Activated CD8-positive, alpha-beta memory T cell treated with anti-CD3 and anti-CD28 coated beads for 4 hours (primary cell): ENCODE measurements around the gene MFSD6.
"Not testable (repeated sequence)": the region's sequence is repeated elsewhere in the genome, so short reads cannot be mapped to it uniquely, and the experiment has no call there.

Experiments used
- DNase-seq, 2 donors: peaks; one replicate each; pipeline ENCODE4 v3.0.0-alpha.2; 2020; ENCODE audit warnings: low read depth in 2 of 2

Gene MFSD6

DNA sequence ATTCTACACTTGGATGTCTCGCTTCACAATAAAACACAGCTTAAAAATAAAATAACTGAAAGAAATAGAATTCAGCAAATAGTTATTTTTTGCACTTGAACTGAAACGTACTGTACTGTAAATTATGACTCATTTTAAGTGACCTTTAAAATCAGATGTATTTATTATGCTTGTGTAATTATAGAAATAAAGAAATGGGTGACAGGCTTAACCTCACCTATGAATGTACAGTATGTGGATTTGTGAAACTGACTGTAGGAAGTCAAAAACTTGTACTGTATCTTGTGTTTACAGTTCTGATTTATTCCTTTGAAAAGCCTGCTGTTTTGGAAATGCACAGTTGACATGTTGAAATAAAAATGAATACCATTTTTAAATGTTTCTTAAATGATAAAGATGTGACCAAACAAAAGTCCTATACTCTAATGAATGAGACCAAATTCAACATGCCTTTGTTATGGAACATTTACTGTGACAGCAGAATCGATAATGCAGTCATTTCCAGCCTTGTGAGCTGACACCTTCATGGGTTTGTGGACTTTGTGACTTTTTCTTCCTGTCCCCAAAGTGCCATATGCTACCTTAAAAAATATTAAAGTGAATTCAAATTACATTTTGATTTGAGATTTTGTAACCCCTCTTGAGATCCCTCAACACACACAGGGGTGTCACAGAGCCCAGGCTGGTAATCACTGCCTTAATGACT, 93.7 kb downstream of the MFSD6 start:
- DNase-seq: no peak

DNA sequence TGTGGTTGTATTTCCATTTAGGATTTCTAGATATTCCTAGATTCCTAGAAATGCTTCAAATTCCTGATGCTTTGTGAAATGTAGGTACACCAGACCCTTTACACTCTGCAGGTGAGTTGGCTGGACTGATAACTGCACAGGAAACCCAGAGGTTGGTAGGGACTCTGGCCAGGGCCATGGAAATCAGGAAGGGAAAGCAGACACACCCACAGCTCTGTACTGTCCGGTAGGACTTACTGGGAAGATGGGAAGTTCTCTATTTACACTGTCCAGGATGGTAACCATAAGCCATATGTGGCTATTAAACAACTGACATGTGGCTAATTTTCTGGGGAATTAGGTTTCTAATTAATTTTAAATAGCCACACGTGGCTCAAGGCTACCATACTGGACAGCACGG, 94.9 kb downstream of the MFSD6 start:
- DNase-seq: no peak

DNA sequence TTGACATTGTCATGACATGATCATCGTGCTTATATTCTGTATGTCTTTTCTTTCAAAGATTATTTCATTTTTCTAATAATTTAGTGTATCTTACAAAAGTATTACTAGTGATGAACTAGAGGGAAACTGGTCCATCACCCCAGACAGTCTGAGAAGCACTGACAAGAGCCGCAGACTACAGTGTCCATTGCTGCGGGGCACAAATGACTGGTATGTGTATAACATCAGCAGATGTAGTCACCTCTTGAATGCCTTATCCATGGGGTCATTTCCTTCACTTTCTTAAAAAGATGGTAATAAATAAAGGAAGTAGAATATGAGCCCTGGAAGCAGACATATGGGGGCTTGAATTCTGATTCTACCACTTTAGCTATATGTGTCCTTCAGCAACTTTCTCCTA, 96.8 kb downstream of the MFSD6 start:
- no peak for DNase-seq

DNA sequence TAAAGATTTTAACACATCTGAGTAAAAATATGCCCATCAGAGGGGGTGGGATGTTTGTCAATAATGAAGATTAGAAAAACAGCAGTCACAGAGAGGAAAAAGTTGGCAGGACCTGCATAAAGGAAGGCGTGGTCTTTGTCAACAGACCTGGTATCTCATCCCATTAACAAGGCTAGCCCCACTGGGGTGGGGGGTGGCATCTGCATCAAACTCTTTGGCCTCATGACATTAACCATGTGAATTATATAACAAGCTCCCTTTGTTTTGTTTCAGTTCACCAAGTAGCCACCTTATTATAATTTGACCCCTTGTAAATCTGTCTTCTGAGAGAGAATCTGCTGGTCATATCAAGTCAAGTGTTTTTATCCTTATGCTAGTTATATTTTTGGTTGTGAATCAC, 97.5 kb downstream of the MFSD6 start:
- DNase-seq: no peak

DNA sequence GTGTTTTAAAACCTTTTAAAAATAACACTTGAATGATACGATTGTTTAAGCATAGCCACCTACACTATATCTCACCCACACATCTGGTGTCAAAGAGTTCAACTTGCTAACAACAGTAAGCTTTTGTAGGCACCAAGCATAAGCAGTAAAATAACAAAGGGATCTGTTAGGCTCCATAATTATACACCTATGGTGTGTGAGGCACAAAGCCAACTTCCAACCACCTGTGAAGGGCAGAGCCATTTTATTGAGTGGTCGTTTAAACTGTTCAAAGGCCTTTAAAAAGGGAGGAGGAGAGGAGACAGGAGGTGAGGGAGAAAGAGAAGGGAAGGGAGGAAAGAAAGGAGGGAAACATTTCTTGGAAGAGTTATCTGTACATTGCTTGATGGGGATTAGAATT, 98.5 kb downstream of the MFSD6 start:
- no peak for DNase-seq

DNA sequence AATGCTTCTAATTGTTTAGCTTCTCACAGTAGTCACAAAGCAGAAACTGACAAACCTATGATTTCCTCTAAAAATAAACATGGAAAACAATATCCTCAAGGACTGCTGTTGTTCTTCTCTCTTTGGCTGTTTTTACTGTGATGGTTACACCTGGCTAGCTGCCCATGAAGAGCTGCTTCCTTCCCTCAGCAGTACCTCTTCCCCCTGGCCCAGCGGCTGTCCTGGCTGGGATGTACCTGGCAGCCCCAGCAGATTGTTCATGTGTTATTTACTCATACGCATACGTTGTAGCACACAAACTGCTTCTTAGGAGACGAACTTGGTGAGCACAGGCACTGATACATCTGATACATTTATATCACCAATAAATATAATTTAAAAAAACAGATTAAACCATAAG, 99.0 kb downstream of the MFSD6 start:
- no peak for DNase-seq

DNA sequence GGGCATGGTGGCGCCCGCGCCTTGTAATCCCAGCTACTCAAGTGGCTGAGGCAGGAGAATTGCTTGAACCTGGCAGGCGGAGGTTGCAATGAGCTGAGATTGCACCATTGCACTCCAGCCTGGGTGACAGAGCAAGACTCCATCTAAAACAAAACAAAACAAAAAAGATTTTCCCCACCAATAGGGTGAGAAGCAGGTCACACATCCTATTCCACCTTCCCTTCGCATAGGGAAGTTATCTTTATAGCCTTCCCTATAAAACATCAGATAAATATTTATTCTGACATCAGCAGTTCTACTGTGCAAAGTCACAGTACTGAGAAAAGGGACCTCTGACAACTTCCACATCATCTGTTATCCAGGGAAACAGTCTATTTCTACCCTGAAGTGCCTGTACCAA, 101.7 kb downstream of the MFSD6 start:
- not testable (repeated sequence) for DNase-seq

DNA sequence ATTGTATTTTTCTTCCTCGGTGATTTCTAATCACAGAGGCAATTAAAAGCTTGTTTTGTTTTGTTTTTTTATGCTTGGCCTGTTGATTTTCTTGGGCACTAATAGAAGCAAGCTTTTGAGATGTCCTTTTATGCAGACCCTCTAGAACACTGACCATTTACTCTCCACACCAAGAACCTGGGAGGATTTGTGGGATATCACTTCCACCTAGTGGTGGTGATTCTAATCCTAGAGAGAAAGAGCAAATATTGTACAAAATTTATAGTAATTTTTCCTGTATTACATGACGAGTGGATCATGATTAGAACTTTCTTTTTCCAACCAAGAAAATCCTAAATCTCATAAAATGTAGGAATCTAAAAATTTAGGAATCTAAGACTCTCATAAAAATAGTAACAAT, 102.9 kb downstream of the MFSD6 start:
- DNase-seq: no peak

DNA sequence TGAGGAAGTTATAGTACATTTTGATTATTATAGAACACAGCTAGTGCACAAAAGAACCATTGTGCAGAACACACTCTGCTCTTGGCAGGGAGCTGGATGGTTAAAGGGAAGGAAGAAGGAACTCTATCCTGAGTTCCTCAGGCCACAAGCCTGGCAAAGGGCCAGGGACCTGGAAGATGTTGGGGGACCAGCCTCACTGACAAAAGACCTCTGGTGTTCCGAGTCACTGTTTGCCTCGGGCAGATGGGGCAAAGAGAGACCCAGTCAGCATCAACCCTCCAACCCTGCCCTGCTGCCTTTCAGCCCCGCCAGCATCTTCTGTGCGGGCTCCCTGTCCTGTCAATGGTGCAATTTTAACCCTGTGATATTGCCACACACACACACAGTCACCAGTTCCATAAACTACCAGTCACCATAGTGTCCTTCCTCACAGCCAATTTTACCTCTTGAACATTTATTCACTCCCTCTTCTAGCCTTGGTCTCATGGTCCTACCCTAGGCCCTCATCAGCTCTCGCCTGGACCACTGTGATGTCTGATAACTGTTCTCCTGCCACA, 104.5 kb downstream of the MFSD6 start:
- DNase-seq: no peak

DNA sequence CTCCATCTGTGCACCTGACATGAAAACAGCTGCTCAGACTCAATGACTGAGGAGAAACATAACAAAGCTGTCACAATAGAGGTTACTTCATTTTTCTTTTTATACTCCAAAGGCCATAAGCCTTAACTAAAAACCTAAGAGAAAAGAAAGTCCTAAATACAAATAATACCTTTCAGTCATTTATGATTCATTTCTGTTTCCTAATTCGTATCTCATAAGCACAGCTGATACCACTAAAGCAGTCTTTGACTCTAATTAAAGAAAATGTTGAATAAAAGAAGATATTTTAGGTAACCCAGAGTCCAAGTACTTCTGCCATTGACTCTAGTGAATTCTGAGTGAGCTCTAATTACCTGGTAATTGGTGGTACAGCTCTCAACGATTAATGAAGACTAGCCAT, 105.7 kb downstream of the MFSD6 start:
- no peak for DNase-seq

DNA sequence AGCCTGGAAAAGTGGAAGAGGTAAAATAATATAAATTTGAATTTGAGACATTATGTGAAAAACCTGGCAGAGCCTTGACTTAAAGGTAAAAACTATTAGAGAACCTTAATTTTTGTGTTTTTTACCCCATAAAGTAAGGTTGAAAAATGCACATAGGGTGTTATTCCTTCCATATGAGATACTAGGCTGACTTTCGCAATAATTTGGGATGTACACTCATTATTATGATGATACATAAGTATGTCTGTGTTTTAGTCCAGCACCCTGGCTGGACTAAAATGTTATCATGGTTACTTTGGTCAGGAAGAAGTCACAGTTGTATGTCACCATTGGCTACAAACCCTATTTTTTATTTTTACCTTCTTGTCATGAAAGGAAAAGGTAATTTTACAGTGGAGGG, 106.5 kb downstream of the MFSD6 start:
- DNase-seq: no peak

DNA sequence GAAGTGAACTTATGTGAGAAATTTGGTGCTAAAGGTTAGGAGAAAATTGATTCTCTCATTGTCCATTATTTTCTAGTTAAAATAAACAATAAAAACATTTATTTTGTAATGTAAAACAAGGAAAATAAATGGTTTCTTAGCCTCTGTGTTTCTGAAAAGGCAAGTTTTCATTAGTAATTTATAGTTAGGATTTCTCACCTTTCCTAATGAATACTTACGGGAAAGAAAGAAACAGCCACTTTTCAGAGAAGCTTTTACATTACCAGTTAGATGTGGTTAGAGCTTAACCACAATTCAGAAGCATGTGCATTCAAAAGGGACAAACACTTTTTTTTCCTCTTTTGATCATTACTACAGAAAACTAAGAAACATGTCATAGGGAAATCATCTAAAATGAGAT, 107.5 kb downstream of the MFSD6 start:
- no peak for DNase-seq

DNA sequence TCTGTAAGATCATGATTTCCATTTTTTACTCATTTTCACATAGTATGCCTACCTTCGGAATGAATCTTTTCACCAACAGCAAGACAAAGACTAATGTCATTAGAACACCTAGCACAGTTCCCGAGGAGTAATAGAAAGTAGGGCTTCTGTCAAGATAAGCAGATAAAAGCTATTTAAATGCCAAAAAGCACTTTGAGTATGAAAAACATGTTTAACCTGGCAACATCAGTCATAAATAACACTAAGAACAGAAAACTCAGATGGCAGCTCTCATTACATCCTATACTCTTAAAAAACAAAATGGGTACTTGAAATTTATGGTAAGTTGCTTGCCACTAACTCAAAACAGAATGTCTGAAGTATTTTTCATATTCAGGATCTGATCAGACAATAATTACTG, 109.3 kb downstream of the MFSD6 start:
- DNase-seq: no peak

DNA sequence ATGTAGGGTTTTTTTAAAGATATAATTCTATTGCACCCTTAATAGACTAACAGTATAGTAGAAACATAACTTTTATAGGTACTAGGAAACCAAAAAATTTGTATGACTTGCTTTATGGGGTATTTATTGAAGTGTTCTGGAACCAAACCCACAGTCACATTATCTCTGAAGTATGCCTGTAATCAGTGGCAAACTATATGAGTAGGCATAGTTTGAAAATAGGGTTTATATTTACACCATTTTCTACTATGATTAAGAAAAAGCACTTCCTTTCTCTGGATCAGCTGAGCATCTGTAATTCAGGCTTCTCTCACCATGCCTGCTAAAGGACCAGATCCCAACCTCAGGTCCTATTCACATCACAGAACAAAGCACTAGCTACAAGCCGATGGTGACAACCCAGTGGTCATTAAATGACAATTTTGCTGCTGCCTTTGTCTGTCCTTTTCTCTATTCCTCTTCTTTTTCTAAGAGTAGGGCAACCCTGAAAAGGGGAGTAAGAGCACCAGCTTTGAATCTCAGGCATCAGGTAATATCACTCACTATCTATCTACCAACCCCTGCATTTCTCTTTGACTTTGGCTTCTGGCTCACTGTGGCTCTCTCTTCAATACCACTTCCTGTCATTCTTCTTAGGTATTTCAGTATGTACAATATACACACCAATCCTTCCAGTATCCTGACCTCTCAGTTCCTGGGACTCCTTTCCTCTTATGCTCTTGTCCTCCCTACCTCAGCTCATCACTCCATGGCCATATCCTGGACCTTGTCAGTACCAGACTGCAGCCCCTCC, 112.0 kb downstream of the MFSD6 start:
- no peak for DNase-seq

DNA sequence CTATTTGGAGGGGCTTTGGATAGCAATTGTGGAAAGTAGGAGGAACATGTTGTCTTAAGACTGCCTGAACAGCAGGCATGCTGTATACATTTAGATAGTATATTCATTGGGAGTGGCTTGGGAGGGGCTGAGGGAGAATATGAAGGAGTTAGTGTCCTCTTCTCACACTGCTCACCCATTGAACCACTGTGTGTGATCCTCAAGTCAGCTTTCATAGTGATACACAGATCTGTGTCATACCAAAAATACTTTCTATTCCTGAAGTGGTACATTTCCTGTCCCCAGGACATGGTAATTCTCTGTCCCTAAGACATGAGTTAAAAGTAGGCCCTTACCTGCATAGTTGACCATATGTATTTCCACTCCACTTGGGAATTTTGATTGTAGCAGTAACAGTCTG, 116.8 kb downstream of the MFSD6 start:
- DNase-seq: no peak

DNA sequence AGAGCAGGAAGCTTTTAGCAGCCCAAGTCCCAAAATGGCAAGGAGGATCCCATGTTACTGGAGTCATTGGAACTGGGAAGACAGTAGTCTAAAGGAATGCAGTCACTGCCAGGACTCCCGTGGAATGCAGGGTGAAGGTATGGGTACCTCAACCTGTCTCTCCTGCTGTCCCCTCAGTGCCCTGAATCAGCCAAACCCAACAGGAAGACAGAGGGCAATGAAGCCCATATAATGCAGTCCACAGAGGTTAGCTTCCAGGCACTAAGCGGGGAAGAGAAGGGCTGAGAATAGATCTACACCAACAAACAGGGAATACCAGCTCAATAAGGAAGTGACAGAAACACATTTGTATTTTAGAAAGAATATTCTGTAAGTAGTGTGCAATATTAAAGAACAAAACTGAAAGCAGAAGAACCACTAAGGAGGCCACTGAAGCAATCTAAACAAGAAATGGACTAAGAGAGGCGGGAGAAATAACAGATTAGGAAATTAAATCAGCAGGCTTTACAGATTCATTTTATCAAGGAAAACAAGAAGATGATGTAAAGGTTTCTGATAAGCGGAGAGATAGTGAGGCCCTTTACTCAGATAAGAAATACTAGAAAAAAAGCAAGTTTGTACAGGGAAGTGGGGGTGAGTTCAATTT, 118.1 kb downstream of the MFSD6 start:
- DNase-seq: no peak

DNA sequence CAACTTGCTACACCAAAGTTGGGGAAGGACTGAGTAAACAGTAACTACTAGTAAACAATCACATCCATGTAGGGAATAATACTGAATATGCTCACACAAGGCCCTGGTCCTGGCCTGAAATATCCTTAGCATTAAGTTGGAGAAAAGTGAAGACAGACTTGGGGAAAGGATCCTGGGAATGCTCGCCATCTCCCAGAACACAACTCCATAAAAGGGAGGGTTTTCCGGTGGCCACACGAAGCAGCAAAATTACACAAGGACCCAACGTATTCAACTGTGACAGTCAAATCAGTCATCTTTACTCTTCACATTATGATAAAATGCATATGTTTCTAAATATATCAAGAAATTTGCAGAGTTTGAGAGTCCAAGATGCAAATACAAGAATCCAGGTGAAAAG, 119.1 kb downstream of the MFSD6 start:
- DNase-seq: no peak

DNA sequence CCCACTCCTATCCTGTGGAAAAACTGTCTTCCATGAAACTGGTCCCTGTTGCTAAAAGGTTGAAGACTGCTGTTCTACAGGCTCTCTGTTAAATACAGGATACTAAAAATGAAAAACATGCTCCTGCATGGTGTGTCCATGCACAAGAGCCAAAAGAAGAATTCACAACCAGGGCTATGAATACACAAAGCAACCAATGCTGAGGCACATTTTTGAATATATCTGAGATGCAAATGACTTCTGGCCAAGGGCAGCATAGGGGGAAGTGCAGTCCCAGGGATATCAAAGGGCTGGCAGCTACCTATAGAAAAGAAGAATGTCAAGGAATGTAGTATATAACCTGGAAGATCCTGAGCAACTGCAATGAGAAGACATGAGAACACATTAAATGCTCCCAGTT, 119.8 kb downstream of the MFSD6 start:
- no peak for DNase-seq

DNA sequence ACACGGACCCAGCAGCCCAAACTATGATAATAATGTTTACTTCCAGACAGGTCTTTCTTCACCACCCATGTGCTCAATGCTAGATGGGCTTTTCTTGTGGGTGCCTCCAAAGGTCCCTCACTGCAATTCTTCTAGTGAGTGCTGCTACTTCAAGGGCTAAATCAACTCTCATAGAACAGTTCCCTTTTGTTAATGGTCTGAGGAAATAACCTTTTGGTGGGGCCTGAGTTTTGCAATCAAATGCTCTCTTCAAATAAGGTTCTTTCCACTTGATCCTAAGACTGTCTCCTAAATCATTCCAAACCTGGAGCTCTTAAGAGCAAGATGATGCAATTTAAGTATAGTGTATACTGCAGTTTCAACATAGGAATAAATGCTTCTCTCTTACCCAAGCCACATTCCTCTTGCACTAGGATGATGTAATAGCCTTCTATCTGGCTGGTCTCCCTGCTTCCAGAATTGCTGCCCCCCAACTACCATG, 120.4 kb downstream of the MFSD6 start:
- DNase-seq: no peak

DNA sequence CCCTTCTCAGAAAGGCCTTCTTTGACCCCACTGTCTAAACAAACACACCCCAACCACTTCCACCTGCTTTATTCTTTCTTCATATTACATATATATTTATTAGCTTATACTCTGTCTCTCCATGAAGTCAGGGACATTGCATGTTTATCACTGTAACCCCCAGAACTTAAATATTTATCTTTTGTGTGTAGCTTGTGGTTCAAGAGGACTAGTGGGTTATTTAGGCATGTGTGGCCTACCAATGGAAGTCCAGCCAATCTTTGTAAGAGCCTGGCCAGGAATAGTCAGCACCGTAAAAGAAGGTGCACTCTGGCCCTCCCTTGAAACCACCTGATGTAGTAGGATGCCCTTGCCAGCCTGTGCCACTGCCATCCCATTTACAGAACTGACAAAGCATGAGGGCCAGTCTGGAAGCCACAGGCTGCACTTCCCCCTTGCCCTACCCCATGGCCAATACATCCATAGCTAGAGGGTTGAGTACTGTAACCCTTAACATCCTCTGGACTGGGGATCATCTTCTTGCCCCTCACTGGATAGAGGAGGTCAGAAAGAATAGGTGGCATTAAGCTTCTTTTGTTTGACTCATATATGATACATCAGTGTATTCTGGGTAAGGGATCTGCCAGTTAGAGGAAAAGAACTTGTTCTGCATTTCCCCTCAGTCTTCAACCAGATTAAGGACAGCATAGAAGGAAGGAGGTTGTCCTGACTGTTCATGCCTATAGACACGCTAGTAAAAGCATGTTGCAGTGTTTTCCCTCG, 121.5 kb downstream of the MFSD6 start:
- DNase-seq: no peak

DNA sequence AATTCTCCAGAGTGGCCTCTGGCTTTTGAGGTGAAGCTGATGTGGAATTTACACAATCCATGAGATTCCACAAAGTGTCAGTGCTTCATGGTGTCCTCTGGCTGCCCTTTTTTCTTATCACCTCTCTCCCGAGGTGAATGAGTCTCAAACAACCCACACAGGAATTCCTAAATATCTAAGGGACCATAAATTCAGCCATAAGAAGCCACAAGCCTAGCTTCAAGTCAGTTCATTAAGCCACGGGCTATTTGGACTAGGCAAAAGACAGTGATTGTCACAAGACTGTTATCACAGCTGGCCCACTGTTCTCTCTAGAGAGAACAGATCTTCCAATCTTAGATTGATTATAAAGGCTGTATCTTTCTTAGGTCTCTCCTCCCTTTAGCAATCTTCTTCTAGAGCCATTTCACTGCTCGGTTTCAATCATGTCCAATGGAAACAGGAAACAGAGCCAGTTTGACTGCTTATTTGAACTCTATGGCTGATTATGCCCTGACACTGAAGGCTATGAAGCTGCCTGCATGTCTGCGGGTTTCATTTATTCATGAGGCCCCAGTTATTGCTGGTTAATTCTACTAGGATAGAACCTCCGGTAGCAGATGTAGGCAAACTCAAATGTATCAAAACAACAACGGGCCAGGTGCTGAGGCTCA, 122.2 kb downstream of the MFSD6 start:
- no peak for DNase-seq
